ENCODE data around the gene GNAT1.

The GNAT1 gene

GRCh38 chr3:50186096-50186495 lies 5.3 kb upstream of the GNAT1 start:
- no peak for TF ChIP-seq TAF1 (IDR thresholded peaks at IDR 0.05; ENCODE audit: borderline replicate concordance, low read depth, low read length)
- TF ChIP-seq POLR2AphosphoS5 (IDR thresholded peaks at IDR 0.05; ENCODE audit: low read depth, low read length), result no peak
- no peak for TF ChIP-seq POLR2A (IDR thresholded peaks at IDR 0.05; ENCODE audit: low read depth, low read length)
- FAIRE-seq (no peak), DNase-seq (ENCODE audit: insufficient read length) (no peak)

DNA sequence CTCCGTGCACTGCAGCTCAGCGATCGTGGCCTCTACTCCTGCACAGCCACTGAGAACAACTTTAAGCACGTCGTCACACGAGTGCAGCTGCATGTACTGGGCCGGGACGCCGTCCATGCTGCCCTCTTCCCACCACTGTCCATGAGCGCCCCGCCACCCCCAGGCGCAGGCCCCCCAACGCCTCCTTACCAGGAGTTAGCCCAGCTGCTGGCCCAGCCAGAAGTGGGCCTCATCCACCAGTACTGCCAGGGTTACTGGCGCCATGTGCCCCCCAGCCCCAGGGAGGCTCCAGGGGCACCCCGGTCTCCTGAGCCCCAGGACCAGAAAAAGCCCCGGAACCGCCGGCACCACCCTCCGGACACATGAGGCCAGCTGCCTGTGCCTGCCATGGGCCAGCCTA lies 3.7 kb upstream of the GNAT1 start:
- no peak for DNase-seq (ENCODE audit: insufficient read length)
- TF ChIP-seq POLR2A (IDR thresholded peaks at IDR 0.05; ENCODE audit: low read depth, low read length) (no peak), TAF1 (IDR thresholded peaks at IDR 0.05; ENCODE audit: borderline replicate concordance, low read depth, low read length) (no peak), POLR2AphosphoS5 (IDR thresholded peaks at IDR 0.05; ENCODE audit: low read depth, low read length) (no peak)
- FAIRE-seq, result no peak

- DNase-seq (ENCODE audit: insufficient read length) (no peak), FAIRE-seq (no peak)
- no peak for TF ChIP-seq POLR2A (IDR thresholded peaks at IDR 0.05; ENCODE audit: low read depth, low read length)
- TF ChIP-seq TAF1 (IDR thresholded peaks at IDR 0.05; ENCODE audit: borderline replicate concordance, low read depth, low read length), result no peak
Measured at GRCh38 chr3:50189274-50189673, 2.1 kb upstream of the GNAT1 start.

DNA sequence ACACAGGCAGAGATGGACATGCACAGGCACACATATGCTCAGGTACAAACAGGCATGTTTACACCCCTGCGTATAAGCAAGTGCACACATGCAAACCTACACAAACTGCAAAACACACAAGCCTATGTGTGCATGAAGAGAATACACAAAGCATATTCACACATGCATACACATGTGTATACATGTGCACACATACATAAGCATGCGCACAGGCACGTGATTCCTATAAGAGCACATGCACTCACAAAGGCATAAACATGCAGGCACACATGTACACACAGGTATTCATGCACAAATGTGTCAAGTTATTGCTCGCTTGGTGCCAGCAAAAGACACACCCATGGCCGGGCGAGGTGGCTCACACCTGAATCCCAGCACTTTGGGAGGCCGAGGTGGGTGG lies 1.4 kb upstream of the GNAT1 start:
- DNase-seq (ENCODE audit: insufficient read length) (no peak), FAIRE-seq (no peak)
- TF ChIP-seq POLR2AphosphoS5 (IDR thresholded peaks at IDR 0.05; ENCODE audit: low read depth, low read length), result no peak
- TF ChIP-seq TAF1 (IDR thresholded peaks at IDR 0.05; ENCODE audit: borderline replicate concordance, low read depth, low read length), result no peak
- TF ChIP-seq POLR2A (IDR thresholded peaks at IDR 0.05; ENCODE audit: low read depth, low read length), result no peak

GRCh38 chr3:50192124-50192523 lies 714 bp downstream of the GNAT1 start:
- DNase-seq (ENCODE audit: insufficient read length) (no peak), FAIRE-seq (no peak)
- TF ChIP-seq POLR2AphosphoS5 (IDR thresholded peaks at IDR 0.05; ENCODE audit: low read depth, low read length) (no peak), POLR2A (IDR thresholded peaks at IDR 0.05; ENCODE audit: low read depth, low read length) (no peak), TAF1 (IDR thresholded peaks at IDR 0.05; ENCODE audit: borderline replicate concordance, low read depth, low read length) (no peak)

DNA sequence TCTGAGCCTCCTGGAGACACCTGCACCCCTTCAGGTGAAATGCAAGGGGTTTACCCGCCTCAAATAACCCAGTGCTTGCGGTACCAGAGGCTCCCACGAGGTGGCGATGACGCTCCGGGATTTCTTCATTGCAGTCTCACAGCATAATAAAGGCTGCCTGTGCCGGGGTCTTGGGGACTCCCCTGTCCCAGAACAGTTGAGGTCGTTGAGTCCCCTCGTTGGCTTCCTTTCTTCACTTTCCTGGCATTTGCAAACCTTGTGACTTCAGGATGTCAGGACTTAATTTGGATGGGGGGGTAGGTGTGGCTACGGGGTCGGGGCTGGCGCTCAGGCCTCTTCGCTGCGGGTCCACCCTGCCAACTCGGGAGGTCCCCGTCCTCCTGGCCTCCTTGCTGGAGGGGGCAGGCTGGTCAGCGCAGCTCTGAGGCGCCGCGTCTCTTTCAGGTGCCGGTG lies 1.3 kb downstream of the GNAT1 start:
- TF ChIP-seq POLR2A (IDR thresholded peaks at IDR 0.05; ENCODE audit: low read depth, low read length) (no peak), POLR2AphosphoS5 (IDR thresholded peaks at IDR 0.05; ENCODE audit: low read depth, low read length) (no peak), TAF1 (IDR thresholded peaks at IDR 0.05; ENCODE audit: borderline replicate concordance, low read depth, low read length) (no peak)
- FAIRE-seq (peak; percentile 94), DNase-seq (ENCODE audit: insufficient read length) (peak; percentile 78)

- TF ChIP-seq POLR2AphosphoS5 (IDR thresholded peaks at IDR 0.05; ENCODE audit: low read depth, low read length), result no peak
- TF ChIP-seq POLR2A (IDR thresholded peaks at IDR 0.05; ENCODE audit: low read depth, low read length), result no peak
- no peak for TF ChIP-seq TAF1 (IDR thresholded peaks at IDR 0.05; ENCODE audit: borderline replicate concordance, low read depth, low read length)
- FAIRE-seq (no peak), DNase-seq (ENCODE audit: insufficient read length) (no peak)
Measured at GRCh38 chr3:50193286-50193685, 1.9 kb downstream of the GNAT1 start.

DNA sequence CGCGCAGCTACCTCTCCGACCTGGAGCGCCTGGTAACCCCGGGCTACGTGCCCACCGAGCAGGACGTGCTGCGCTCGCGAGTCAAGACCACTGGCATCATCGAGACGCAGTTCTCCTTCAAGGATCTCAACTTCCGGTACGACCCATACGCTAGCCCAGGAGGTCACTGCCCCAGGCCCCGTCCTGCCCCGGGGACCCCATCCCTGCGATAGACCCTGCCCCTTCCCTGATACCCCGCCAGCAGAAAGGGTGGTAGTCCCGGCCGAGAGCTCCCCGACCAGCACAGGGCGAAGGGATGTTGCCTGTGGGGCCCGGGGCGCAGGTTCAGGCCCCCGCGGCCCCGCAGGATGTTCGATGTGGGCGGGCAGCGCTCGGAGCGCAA lies 2.3 kb downstream of the GNAT1 start:
- TF ChIP-seq TAF1 (IDR thresholded peaks at IDR 0.05; ENCODE audit: borderline replicate concordance, low read depth, low read length) (no peak), POLR2A (IDR thresholded peaks at IDR 0.05; ENCODE audit: low read depth, low read length) (no peak), POLR2AphosphoS5 (IDR thresholded peaks at IDR 0.05; ENCODE audit: low read depth, low read length) (no peak)
- FAIRE-seq (no peak), DNase-seq (ENCODE audit: insufficient read length) (no peak)

DNA sequence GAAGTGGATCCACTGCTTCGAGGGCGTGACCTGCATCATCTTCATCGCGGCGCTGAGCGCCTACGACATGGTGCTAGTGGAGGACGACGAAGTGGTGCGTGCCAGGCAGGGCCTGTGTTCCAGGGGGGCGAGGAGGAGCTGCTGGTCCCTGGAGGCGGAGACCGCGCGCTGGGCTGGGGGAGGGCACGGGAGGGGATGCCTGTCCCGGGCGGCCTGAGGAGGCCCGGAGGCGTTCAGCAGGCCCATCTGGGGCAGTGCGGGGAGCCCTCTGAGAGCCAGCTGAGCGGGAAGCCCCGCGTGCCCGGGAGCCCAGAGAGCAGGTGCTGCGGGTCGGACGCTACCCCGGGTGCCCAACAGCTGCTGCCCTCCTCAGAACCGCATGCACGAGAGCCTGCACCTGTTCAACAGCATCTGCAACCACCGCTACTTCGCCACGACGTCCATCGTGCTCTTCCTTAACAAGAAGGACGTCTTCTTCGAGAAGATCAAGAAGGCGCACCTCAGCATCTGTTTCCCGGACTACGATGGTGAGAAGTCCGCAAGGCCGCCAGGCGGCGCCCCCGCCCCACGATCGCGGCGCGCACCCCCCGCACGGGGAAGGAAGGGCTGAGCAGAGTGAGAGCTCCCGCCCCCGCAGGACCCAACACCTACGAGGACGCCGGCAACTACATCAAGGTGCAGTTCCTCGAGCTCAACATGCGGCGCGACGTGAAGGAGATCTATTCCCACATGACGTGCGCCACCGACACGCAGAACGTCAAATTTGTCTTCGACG lies 2.9 kb downstream of the GNAT1 start:
- DNase-seq (ENCODE audit: insufficient read length), result peak; percentile 68
- FAIRE-seq, result peak; percentile 82
- no peak for TF ChIP-seq TAF1 (IDR thresholded peaks at IDR 0.05; ENCODE audit: borderline replicate concordance, low read depth, low read length)

DNA sequence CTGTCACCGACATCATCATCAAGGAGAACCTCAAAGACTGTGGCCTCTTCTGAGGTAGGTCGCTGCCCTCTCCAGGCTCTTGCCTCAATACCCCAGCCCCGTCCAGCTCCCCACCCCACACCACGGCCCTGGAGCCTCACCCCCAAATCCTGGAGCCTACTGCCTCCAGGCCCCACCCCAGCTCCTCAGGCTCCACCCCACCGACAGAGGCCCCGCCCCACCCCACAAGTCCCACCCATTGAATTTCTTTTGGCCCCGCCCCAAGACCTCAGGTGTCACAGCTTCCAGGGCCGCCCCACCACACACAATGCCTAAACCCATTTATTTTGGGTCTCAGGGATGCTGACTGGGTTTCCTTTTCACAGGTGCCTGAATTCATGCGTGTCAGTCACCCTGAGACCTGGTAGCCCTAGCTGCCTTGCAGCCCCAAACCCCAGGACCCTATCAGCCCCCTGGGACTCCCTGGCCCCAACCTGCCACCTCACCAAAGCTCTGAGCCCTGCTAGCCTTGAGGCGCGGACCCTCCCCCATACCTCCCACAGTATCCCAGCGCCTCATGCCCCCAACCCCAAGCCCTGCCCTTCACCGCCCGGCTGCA lies 3.6 kb downstream of the GNAT1 start:
- TF ChIP-seq POLR2A (IDR thresholded peaks at IDR 0.05; ENCODE audit: low read depth, low read length), result no peak
- TF ChIP-seq POLR2AphosphoS5 (IDR thresholded peaks at IDR 0.05; ENCODE audit: low read depth, low read length), result no peak
- no peak for TF ChIP-seq TAF1 (IDR thresholded peaks at IDR 0.05; ENCODE audit: borderline replicate concordance, low read depth, low read length)
- DNase-seq (ENCODE audit: insufficient read length), result peak; percentile 58
- no peak for FAIRE-seq

DNA sequence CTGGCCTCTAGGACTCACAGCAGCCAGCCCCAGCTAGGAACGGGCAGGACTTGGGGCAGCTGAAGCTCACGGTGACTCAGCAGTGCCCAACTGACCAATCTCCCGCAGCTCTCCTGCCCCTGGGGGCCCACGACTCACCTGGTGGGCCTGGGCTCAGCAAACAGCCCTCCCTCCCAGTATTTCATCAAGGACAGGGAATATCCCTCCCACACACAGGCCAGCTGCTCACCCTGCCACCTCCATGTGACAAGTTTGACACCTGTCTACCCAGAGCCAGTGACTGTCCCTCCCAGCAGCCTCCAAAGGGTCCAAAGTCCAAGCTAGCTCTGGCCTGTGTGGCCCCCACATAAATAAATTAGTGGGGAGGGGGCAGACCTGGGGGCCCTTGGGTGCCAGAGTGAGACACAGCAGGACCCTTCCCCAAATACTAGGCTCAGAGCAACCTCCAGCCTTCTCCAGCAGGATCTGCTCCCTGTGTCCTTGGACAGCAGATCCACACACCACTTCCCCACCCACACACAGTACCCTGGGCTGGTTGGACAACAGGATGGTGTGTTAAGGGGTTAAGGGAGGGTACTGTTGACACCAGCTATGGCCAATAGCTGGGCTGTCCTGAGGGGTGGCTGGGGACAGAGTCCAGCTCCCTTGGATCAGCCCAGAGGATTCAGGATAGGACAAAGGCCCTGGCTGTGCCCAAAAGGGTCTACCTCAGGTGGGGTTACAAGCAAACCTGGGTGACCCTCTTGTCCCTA lies 4.3 kb downstream of the GNAT1 start:
- FAIRE-seq, result no peak
- DNase-seq (ENCODE audit: insufficient read length), result no peak

More for the DNA sequence above, 4.3 kb downstream of the GNAT1 start:
- TF ChIP-seq TAF1 (IDR thresholded peaks at IDR 0.05; ENCODE audit: borderline replicate concordance, low read depth, low read length) (no peak), POLR2AphosphoS5 (IDR thresholded peaks at IDR 0.05; ENCODE audit: low read depth, low read length) (no peak), POLR2A (IDR thresholded peaks at IDR 0.05; ENCODE audit: low read depth, low read length) (no peak)
